GM19239 (cell line): Measurements from ENCODE around the gene ZNF385A.
"Not testable (repeated sequence)": the region's sequence is repeated elsewhere in the genome, so short reads cannot be mapped to it uniquely, and the experiment has no call there.

Source experiments
- DNase-seq: peaks from one replicate; pipeline ENCODE4 v3.0.0; 2011; ENCODE audit warnings: low spot score; ENCODE audit not compliant: insufficient read length
- FAIRE-seq: peaks from 2 replicates; lab custom pipeline; 2011; peaks lifted over from hg19 to GRCh38; lab: Jason Lieb, UNC

ZNF385A gene

DNA sequence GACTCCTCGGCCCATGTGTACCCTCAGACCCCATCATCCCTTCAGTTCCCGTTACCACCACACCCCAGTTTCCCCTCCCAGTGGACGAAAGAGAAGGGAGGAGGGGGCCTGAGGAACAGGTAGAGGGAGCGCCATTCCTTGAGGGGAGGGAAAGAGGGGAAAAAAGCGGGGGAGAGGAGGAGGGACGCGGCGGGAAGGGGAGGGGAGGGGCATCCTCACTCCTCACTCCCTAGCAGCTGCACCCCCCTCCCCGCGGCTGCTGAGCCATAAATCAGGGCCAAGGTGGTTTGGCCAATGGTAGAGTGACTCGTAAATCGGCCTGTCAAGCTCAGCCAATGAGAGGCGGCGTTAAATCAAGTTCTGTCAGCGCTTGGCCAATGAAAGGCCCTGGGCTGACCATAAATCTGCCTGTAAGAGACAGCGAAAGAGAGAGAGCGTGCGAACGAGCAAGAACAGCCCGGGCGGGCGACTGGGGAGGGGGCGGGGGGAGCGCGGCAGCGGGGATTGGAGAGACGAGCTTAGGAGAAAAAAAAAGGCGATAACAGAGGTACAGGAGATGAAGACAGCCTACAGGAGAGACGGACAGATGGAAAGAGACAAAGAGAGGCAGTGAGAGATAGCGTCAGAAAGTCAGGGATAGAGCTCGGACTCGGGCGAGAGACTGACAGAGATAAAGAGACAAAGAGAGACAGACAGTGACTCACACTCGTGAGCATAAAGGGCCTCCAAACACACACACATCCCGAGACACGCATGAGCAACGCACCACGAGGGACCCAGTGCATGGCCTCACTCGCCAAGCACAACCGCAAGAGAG lies 25.4 kb downstream of the ZNF385A start:
- DNase-seq, result peak; percentile 93
- FAIRE-seq, result peak; percentile 93

DNA sequence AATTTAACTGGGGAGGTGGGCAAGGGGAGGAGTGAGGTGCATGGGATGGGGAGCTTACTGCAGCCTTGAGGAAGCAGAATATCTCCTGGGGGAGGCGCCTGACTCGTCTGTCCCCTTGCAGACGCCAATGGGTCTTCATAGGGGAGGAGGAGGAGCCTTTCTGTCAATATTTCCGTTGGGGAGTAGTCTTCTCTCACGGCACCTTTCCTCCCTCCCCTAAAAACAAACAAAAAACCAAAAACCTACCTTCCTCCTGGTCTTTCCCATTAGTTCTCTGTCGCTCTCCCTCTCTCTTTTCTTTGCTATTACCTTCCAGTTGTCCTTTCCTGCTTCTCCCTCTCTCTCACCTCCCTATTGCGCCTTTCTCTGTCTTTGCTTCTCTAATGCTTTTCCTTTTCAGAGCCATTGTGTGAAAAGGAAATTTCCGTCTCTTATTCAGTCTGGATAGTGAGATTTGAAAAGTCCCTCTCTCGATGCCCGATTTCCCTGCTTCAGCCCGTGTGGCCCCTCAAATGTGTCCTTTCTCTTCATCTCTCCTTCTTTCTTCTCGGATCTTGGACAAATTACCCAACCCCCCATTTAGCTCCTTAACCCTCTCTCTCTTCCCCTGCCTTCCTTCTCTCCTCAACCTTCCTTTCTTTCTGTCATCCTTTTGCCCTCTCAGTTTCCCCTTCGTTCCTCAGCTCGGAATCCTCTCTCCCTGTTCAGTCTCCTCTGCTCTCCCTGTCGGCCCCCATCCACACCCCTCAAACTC lies 26.2 kb downstream of the ZNF385A start:
- FAIRE-seq (no peak), DNase-seq (peak; percentile 66)

GRCh38 chr12:54357506-54358190 lies 26.9 kb downstream of the ZNF385A start:
- FAIRE-seq, result no peak
- no peak for DNase-seq

- FAIRE-seq (no peak), DNase-seq (no peak)
These were observed 27.6 kb downstream of the ZNF385A start for GRCh38 chr12:54356951-54357356.

DNA sequence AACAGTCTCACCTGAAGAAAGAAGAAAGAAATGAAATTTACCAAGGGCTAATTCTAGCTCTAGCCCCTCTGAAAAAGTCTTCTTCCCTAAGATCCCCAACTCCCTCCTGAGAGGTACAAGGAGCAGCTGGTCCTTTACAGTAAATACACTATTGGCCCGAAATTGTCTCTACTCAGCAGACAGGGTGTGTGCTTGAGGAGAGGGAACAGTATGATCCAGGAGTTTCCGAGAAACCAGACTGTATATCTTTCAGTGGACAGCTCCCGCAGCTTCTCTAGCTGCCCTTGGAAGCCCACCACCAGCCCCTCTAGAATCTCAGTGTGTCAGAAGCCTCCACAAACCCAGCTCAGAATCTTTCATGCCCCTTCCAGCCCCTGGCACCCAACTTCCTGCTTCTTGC lies 28.3 kb downstream of the ZNF385A start:
- no peak for DNase-seq
- FAIRE-seq, result no peak

GRCh38 chr12:54355104-54355815 lies 29.3 kb downstream of the ZNF385A start:
- DNase-seq, result no peak
- FAIRE-seq, result no peak

DNA sequence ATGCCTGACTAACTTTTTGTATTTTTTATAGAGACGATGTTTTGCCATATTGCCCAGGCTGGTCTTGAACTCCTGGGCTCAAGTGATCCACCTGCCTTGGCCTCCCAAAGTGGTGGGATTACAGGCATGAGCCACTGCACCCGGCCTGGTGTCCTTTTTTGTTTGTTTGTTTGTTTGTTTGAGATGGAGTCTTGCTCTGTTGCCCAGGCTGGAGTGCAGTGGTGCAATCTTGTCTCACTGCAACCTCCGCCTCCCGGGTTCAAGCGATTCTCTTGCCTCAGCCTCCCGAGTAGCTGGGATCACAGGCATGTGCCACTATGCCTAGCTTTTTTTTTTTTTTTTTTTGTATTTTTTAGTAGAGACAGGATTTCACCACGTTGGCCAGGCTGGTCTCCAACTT lies 30.3 kb downstream of the ZNF385A start:
- not testable (repeated sequence) for DNase-seq, FAIRE-seq

DNA sequence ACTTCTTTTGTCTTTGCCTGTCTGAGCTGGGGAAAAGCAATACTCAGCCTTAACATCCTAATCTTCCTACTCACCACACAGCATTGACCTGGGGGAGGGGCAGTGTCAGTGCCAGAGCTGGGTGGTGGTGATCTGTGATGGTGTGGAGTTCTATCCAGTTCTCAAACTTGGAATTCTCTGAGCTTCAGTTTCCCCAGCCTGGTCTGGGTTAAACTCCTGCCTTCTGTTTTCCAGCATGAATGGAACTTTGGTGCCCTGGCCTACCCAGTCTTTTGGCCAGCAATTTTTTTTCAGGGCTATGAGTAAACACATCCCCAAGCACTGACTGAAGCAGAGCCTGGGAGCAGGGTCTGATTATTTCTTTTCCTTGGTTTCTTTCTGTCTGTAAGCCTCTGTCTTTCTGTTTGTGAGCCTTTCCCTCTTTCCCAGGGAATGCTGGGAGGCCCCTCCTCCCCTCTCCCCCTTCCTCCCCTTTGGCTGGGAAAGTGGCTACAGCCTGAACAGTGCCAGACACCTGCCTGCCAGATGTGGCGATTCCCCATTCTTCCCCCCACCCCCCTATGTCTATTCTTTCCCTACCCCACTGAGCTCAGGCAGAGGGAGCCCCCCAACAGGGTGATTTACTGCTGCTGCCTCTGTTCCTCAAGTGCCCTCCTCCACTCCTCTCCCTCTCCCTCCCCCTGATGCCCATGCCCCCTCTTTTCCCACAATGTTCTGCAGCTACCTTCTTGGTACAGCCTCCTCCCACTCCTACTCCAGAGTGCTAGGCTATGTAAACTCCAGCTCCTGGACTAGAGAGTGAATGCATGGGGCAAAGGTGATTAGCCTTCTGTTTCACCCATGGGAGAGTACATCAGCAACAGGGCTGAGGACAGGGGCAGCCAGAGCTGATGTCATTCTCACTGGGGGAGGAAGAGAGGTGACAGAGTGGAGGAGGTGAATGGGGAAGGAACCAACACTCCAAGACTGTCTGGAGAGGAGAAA lies 31.4 kb downstream of the ZNF385A start:
- DNase-seq, result no peak
- no peak for FAIRE-seq

DNA sequence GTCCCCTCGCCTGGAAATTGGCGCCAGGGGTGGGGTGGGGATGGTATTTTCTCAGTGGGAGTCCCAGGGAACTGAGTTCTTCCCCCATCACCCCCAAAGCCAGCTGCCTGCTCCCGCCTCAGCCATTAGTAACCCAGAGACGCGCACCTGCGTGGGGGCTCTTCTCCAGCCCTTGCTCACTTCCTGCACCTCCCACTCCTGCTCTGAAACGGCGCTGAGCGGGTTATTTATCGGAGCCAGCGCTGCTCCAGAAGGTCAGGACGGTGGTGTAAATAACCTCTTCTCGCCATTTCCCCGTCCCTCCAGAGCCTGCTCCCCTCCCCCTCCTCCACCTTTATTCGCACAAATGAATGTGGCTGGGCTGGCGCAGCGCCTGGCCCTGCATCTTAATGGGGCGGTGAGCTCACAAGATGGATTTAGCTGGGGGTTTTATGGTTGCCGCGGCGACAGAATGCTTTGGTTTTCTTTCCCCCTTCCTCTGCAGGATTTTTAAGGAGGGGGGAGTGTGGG lies 32.5 kb downstream of the ZNF385A start:
- DNase-seq (no peak), FAIRE-seq (no peak)

DNA sequence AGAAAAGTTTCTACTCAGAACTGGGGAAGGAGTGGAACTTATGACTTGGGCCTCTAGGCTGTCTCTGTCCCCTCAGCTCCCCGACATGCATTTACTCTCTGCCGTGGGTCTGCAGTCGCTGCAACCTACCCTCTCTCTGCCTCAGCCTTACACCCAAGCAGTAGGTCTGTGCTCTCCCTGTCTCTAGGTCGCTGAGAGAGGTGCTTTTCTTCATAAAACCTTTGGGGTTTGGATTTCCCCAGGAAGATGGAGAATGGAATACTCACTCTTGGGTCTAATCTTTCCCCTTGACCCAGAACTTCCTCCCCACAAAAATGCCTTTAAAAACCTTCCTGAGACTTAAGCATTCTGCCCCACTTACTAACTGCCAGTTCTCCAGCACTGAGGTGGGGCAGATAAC lies 33.2 kb downstream of the ZNF385A start:
- no peak for DNase-seq
- FAIRE-seq, result no peak

DNA sequence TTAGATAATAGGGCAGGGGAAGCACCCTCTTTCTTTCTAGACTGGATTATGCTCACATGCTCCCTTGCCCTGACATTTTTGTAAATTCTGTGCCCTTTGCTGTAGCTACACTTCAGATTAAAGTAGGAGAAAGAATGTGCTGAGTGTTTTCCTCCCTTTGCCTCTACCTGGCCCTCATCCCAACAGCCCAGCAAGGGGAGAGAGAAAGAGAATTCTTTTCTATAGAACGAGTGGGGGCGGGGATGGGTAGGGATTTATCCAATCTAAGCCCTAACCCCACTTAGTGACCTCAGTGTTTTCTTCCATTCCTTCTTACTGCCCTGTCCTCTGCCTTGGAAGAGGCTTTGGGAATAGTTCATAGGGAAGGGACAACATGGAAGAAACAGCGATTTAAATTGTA lies 33.8 kb downstream of the ZNF385A start:
- FAIRE-seq, result no peak

GRCh38 chr12:54349679-54350078 lies 34.9 kb downstream of the ZNF385A start:
- no peak for FAIRE-seq
- no peak for DNase-seq

More for the DNA sequence above, 33.8 kb downstream of the ZNF385A start:
- DNase-seq, result no peak

DNA sequence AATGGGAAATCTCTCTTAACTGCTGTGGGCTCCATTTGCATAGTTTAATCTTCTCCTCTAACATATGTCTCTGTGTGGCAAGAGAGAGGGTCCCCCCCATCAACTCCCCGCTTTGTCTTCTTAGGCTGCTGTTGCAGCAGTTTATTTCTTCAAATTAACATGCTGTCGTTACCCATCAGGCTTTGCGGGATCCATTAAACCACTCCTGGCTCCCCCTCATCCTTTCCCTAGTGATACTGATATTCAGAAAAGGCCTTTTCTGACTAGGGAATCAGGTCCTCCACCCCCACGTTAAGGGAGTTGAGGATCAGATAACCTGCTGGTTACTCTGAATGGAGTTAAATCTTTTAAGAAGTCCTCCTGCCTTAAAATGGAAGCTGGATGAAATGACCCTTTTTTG lies 35.5 kb downstream of the ZNF385A start:
- DNase-seq (no peak), FAIRE-seq (no peak)

- no peak for DNase-seq
- no peak for FAIRE-seq
These were observed 42.9 kb downstream of the ZNF385A start for GRCh38 chr12:54341378-54342300.

DNA sequence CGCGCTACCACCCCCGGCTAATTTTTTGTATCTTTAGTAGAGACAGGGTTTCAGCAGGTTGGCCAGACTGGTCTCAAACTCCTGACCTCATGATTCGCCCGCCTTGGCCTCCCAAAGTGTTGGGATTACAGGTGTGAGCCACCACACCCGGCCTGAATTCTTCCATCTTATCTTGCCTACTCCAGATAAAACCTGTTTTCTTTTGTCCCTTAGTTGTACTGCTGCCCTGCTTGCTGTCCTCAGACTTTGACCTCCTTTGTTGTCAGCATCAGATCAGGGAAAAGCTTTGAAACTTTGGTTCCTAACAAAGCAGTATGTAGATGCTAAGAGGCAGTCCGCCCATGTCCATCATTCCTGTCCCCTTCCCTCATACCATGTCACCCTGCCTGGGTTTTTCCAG lies 43.7 kb downstream of the ZNF385A start:
- DNase-seq (no peak), FAIRE-seq (no peak)

GRCh38 chr12:54338698-54339296 lies 45.7 kb downstream of the ZNF385A start:
- DNase-seq, result no peak
- FAIRE-seq, result no peak

- DNase-seq (no peak), FAIRE-seq (no peak)
These were observed 46.5 kb downstream of the ZNF385A start for GRCh38 chr12:54337854-54338650.
